NCI-H2107 (cell line): Measurements from ENCODE around the gene HMSD.

Experiments
- DNase-seq: peaks from one replicate; lab custom pipeline; 2025; lab: John Stamatoyannopoulos, UW

HMSD gene

DNA sequence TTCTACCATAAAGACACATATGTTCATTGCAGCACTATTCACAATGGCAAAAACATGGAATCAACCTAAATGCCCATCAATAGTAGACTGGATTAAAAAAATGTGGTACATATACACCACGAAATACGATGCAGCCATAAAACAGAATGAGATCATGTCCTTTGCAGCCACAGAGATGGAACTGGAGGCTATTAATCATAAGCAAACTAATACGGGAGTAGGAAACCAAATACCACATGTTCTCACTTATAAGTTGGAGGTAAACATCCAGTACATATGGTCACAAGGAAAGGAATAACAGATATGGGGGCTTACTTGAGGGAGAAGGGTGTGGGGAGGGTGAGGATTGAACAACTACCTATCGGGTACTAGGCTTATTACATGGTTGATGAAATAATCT is 7.7 kb downstream of the HMSD start:
- DNase-seq: no peak

GRCh38 chr18:63960891-63961290 is 11.8 kb downstream of the HMSD start:
- DNase-seq: no peak

DNA sequence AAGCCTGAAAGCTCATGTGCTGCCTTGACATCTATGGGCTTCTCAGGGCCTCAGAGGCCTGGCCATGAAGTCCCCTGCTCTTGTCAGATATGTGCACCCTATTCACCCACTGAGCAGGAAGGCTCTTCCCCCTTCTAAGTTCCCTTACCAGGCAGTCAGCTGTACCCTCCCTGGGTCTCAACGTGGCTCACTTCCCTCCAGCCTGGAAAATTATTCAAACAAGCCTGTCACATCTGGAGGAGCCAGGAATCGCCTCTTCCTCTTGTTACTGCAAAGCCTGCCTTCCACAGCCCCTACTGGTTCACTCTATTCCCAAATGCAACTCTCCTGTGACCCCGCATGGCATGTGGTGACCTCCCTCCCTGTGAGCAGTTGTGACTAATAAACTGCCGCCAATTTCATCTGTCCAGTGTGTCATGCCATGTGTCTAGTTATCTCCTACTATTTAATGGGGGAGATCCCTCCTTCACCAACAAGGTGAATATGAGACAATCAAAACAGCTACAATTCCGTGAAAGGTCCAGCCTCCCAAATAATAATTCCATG is 12.4 kb downstream of the HMSD start:
- DNase-seq: no peak

DNA sequence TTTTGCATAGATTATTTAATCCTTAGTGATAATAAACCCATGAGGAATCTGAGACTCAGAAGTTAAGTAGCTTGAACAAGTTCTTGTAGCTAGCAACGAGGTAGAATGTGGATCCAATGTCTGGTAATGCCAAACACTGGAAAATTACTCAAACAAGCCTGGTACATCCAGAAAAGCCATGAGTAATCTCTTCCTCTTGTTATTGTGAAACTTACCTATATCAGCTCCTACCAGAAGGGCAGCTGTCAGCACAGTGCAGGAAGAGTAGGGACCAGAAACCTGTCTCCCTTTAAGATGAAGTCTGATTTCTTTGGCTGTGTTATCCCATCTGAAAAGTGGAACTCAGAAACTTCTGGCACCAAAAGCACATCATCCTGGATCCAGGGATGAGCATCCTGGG is 13.0 kb downstream of the HMSD start:
- no peak for DNase-seq

GRCh38 chr18:63963615-63964256 is 14.6 kb downstream of the HMSD start:
- DNase-seq: peak; percentile 16

DNA sequence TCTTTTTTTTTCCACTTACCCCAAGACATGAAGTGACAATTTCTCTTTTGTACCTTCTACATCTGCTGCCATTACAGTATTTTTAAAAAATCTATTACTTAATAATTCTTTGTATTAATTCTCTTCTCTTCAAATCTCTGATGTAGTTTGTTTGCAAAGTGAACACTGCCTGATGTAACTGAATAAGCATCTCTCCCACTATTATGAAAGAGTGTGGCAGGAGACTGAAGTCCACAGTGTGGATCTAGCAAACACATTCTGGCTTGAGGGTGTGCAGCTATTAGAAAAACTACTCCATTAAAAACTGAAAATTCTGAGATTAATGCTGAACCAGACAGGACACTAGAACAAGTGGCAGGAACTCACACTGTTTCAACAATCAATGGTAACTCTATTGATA is 15.8 kb downstream of the HMSD start:
- DNase-seq: no peak

GRCh38 chr18:63965716-63966330 is 16.7 kb downstream of the HMSD start:
- DNase-seq: no peak

DNA sequence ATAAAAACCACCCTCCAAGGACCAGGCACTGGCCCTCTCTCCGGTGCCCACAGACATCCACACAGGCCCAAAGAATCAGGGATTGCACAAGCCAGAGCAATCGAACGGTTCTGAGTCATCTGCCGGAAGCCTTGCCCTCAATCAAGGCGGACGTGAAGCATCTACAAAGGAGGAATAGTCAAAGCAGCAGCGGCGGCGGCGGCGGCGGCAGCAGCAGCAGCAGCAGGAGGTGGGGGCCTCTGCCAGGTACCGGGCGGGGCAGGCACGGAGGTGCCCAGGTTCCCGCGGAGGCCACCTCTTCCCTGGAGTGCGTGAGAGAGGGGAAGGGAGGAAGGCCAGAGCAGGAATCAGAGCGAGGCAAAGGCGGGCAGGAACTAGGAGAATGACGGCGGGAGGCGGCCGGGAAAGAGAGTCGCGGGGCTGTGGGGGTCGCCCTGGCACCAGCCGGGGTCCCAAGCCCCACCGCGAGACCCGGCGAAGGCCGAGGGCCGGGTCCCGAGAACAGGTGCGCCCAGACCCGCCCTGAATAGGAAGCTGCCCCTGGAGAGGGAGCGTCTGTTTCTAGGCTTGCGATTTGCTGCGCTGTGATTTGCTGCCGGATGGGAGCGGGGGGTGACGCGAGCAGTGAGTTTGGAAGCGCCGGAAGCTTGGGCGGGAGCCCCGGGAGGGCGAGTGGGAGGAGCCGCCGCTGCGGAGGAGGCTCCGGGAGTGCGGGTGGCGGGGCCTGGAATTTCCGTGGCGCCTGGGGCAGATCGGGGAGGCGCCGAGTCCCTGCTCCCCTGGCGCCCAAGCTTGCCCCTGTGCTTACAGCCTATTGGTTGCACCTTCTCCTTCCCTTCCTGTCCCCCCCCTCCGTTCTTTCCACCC is 21.1 kb downstream of the HMSD start, which contains the start of gene SERPINB8:
Gene SERPINB8, plus strand, starts transcription at position 140 of the 867 bp plus-strand sequence. CDS start 8,228 bp downstream, outside the sequence.
- peak; percentile 95 for DNase-seq

DNA sequence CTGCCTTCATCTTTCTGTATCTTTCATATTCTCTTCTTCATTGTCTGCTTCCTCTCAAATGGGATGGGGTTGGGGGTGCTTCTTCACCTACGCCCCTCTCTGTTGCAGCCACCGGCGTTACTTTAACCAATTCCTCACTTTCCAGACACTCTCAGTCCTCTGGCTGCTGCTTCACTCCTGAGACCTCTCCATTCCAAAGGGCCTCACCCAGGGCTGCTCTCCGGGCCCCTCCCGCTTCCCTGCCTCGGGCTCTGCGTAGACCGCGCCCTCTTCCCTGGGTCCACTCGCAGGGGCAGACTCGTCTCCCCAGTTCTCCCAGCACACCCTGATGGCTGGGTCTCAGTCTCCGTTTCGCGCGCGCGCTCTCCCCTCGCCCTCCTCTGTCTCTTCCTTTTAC is 21.7 kb downstream of the HMSD start:
- DNase-seq: no peak

DNA sequence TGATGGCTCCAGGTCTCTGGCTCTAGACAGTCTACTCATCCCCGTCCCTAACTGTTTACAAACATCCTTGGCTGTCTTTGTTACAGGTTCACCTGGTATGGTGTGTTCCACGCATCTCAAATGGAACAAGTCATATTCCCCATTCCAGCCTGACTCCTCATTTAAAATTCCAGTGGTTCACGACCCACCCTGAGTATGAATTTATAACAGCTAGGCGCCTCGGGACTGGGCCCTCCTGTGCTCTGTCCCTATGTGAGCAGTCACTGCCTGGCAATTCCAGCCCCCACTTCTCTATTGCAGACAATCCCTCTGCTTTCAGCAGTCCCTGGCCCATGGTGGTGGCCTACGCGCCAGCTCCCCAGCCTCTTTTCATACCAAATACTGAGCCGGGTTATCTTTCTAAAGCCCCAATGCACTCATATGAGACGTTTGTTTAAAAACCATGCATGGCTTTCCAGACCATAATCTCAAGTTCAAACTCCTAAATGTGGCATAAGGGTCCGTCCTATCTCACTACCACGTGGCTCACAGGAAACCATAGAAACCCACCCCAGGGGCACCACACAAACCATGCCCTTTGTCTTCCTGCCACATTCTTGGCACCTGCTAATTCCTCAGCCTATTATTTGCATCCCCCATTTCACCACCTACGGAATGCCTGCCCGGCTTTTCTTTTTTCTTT is 22.4 kb downstream of the HMSD start:
- no peak for DNase-seq

DNA sequence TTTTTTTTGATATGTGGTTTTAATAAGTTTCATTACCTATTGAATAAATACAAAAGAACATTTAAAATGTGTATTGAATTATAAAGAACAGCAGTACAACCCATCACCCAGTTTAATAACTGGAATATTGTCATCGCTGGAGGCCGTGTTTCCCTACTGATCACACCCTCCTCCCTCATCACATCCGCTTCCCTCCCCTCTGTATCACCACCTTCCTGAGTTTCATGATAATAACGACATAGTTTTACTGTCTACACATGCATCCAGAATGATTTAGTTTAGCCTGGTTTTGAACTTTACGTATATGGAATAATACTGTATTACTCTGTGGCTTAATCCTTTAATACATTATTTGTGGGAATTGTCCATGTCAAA is 22.9 kb downstream of the HMSD start:
- no peak for DNase-seq

- no peak for DNase-seq
These were observed 25.9 kb downstream of the HMSD start for GRCh38 chr18:63974991-63975390.

- no peak for DNase-seq
These were observed 26.5 kb downstream of the HMSD start for GRCh38 chr18:63975628-63976027.

DNA sequence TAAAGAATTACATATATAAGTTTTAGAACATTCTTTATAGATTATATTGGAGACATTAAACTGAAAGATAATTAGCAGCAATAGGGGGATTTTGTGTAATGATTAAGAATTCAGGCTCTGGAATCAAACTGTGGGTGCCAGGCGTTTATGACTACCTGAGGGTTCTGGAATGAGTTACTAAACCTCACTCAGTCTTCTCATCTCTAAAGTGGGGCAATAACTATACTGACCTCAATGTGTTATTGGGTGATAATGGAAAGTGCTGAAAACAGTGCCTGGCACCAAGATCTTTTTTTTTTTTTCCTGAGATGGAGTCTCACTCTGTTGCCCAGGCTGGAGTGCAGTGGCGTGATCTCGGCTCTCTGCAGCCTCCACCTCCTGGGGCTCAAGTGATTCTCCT is 27.9 kb downstream of the HMSD start:
- DNase-seq: no peak

DNA sequence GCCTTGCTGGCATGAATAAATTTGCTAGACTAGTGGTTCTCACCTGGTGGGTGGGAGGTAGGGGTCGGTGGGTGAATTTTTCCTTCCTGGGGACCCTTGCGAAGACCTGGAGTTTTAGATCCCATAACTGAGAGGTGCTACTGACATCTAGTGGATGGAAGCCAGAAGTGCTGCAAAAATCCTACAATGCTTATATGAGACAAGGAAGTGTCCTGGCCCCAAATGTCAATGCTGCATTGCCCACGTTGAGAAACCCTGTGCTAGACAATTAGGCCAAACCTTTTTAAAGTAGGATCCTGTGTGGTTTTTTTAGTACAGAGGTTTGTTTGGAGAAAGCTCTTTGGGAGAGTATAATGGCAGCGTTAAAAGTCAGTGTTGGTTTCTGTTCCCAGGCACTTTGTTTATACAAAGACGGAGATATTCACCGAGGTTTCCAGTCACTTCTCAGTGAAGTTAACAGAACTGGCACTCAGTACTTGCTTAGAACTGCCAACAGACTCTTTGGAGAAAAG is 30.4 kb downstream of the HMSD start:
- peak; percentile 14 for DNase-seq

DNA sequence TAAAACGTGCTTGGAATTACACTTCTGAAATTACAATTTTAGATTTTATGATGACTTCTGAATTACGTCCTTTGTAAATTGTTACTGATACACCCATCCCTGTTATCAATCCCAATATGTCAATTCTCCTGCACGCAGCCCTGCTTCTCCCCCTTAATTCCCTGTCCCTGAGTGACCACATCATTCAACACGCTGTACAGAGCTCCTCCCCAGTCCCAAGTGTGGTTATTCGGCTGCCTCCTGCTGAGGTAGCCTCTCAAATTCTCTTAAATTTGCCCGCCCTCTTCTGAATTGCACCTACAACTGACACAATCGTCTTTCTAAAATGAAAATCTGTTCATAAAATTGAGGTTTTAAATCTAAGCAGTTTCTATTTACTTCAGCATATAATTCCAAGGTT is 30.9 kb downstream of the HMSD start:
- DNase-seq: no peak

- DNase-seq: no peak
These were observed 31.9 kb downstream of the HMSD start for GRCh38 chr18:63980896-63981460.

DNA sequence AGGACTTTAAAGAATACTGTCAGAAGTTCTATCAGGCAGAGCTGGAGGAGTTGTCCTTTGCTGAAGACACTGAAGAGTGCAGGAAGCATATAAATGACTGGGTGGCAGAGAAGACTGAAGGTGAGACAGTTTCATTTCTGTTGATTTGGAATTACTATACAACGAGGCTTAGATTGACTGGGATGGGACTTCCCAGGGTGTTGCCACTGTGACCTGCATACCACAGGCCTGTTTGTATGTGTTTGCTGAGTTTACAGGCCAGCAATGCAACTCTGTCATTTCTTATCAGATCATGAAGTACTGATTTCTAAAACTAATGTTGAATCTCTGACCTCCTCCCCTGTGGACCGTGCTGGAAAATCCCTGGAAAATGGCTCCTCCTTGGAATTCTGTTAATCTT is 32.6 kb downstream of the HMSD start:
- no peak for DNase-seq

DNA sequence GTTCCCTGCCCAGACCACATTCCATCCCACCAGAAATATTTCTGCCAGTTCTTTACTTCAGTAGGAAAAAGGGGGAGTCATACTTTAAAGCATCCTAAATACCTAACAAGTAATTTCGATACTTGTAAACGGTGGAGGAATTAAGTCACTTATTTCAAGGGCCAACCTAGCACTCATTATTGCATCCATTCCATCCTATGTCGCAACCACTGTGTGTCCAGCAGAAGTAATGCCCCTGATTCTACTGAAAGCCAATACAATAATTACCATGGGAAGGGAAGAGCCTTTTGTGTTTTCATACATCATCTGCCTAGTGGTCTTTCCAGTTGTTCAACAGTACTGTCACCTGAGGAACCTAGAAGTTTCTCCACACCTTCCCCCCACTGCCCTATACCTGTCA is 33.3 kb downstream of the HMSD start:
- DNase-seq: no peak

- no peak for DNase-seq
These were observed 37.8 kb downstream of the HMSD start for GRCh38 chr18:63986885-63987284.

DNA sequence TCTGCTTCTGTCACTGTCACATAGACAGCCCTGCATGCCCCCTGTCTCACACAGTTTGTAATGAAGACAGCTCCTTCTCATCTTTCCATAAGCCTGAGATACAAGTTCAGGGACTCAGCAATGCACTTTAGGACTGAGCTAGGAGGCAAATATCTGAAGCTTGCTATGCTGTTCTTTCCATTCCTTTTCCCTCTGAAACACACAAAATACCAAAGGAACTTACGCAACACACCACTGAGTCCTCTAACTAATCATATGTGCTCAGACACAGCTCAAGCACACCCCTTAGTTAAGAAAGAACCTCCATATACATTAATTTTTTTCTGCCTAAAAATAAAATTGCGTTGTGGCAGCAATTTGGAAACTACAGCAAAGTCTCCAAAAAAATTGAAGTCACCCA is 38.6 kb downstream of the HMSD start:
- no peak for DNase-seq

- DNase-seq: no peak
These were observed 43.6 kb downstream of the HMSD start for GRCh38 chr18:63992751-63993150.
